HG02938 (cell line): ENCODE measurements around the gene ZSCAN26.

Source experiments
- ATAC-seq: cut with Tn5 transposase; IDR thresholded peaks from one replicate; pipeline ENCODE4 v1.9.1; 2021; ENCODE audit warnings: mild to moderate bottlenecking, moderate library complexity; ENCODE audit not compliant: unreplicated experiment

ZSCAN26 gene

DNA sequence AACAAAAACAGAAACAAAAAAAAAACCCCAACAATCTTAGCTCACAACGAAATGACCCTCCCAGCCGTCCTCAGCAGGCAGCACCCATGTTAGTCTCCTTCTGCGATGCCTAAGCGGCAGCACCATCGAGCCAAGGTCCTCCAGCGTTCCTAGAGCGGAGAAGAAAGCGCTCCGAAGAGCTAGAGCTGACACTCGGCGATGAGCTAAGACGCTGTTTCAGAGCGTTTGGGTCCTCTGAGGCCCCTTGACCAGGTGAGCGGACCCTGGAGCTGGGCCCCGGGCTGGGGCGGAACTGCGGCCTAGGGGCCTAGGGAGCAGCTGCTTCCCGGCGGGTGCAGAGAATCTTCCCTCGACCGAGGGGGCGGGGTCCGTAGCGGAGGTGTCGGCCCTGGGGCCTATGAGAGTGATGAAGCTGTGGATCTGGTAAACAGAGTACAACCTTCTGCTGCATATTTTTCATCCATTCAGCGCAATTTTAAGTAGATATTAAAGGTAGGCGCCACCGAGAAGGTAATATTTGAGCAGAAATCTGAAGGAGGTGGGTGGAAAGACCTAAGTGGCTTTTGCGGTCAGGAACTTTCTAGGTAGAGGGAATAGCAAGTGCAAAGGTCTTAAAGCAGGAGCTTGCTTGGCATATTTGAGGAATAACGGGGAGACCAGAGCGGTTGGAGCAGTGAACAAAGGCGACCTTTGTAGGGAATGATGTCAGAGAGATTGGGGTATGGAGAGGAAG is at the start of gene ZSCAN26:
Gene ZSCAN26 (plus strand): TSS at position 182 of the 733 bp plus-strand sequence. CDS start 4,777 bp downstream, outside the sequence.
- ATAC-seq: peak; percentile 87

DNA sequence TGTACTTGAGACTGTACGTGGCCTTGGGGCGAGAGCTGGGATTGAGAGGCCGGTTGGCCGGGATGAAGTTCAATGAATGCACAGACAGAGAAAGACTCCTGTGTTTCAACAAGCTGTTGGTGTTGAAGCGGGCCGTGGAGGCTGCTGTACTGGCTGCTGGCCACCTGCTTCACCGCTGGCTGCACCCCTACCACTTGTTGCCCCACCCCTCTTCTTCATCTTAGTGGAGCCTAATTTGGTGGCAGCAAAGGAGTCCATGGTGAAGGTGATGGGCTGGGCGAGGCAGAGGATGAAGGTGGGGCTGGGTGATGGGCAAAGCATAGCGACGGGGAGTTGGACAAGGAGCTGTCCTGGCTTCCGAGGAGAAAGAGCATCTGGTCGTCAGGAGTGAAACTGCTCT is 49.1 kb upstream of the ZSCAN26 start:
- no peak for ATAC-seq

DNA sequence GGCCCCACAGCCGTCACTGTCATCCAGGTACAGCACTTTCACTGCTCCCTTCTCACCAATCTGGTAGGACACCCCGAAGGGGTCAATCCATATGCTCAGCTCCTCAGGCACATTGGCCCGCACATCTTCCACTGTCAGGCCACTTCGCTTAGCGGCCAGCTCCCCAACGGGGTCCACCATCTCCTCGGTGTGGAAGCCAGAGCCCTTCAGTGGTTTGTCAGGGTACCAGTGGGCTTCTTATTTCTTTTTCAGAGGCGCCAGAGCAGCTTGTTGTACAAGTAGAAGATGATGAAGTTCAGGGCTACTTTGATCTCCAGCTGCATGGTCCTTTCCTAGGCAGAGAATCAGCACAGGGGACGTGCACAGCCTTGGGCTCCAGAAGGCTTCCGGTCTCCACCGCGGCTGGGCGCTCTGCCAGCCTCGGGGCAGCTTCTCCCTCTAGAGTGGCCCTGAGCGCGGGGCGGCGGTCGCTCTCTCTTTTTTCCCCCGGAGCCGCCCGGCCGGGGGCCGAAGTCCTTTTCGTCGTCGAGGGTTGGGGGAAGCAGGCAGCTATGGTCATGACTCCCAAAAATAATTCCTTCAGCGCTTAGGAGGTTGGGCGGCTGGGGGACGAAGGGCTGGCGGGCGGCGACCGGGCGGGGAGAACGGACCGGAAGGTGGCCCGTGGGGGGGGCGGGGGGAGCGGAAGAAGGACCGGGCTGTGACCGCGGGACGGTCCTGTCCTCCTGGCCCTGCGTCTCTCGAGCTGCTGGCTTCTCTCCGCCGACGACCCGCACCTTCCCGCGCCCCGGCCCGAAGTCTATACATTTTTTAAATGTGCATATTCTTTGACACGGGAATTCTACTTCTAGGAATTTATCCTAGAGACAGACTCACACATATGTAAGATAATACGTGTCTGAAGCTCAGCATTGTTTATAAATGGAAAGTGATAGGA is 48.4 kb upstream of the ZSCAN26 start:
- ATAC-seq: no peak

DNA sequence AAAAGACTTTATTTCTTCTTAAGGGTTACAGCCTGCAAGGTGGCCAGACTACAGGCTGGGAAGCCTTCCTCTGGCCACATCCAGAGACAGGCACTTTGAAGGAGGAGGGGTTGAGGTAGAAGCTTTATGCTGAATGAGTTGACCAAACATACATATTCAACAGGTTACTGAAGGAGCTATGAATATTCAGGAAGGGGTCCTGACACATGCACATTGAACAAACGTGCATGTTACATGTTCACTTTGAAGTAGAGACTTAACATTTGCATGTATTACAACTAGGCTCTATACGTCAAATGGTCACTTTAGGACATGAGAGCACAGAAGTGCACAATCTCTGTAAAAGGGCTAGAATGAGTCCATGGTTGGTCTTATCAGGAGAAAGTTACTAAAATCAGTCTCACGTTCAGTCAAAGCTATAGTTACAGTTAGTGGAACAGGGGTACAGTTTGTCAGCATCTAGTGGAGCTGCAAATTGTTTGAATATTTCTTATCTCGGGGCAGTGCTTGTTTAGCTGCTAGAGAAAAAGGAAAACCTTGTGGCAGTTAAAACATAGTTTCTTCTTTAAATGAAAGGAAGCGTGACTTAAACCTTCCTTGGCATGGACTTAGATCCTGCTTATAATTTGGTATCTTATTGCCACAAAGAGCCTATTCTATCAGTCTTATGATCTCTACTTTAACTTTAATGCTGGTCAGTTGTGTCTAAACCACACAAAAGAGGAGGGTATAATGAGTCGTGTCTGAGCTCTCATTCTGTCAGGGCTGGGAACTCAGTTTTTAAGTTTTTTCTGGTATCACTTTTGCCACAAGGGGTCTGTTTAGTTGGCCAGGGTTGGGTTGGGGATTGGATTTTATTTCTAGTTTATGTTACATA is 46.4 kb upstream of the ZSCAN26 start:
- ATAC-seq: no peak

DNA sequence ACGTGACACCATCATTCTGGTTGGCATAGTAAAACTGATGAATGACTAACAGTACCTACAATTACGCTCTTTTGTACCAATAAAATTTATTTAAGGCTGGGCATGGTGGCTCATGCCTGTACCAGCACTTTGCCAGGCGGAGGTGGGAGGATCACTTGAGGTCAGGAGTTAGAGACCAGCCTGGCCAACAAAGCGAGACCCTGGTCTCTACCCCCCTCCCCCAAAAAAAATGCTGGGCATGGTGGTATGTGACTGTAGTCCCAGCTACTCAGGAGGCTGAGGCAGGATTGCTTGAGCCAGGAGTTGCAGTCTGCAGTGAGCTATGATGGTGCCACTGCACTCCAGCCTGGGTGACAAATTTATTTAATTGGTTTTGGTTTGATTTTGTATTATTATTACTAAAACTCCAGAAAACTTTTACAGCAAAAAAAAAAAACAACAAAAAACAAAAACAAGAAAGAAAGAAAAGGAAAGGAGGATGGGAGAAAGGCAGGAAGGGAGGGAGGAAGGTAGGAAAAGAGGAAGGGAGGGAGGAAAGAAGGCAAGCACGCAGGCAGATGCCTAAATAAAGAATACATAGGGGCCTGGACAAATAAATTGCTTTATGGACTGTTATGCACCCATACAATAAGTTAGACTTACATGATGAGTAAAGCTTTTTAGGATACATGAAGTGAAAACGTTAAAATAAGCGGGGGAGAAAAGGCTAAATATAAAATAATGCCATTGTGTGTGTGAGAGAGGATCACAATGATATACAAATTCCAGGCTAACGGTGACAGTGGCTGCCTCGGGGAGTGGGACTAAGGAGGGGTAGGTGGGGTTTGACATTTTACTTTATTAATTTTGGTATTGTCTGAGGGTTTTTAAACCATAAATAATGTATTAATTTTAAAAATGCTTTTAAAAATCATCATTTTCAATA is 42.5 kb upstream of the ZSCAN26 start:
- no peak for ATAC-seq

DNA sequence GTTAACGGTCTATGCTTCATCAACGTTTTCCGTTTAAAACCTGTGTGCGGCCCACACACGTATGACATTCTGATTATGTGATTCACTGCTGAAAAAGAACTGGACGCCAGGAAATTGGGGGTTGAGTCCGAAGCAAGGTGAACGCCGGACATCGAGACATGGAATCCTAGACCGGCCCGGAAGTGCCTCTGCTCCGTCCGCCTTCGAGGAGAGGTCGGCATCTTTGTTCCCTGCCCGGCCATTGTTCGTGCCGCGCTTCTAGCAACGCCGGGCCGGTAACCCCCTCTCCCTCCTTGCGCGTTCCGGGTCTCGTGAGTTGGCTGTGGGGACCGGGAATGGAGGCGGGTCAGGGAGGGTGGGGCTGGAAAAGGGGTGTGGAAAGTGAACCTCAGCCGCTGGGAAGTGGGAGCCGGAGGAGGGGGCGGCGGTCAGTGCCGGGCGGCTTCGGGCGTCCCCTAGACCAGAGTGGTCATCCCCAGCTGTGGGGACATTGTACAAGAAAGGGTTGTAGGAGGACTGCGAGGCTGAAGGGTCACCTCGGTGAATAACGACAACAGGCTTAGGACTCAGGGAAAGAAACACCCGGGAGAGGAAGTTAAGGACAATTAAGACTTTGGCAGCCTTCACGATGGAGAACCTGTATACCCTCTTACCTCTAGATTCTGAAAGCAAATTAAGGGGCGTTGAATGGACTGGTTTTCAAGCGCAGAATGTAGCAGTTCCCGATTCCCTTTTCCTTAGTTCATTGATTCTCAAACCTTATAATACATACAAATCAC is 41.7 kb upstream of the ZSCAN26 start, which contains the start of gene ZSCAN9:
Gene ZSCAN9 (plus strand): TSS at position 220 of the 779 bp plus-strand sequence. CDS start 1,810 bp downstream, outside the sequence.
- ATAC-seq: peak; percentile 83

DNA sequence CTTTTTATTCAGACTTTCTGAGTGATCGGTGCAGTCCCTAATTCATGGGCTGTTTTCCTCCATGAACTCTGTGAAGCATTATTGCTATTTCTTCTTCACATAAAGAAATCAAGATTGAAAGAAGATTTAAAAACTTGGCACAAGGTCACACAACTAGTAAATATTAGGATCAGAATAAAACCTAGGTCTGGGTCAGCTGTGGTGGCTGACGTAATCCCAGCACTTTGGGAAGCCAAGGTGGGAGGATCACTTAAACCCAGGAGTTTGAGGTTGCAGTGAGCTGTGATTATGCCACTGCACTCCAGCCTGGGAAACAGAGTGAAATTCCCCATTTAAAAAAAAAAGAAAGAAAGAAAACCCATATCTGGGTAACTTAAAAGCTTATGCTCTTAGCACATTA is 40.5 kb upstream of the ZSCAN26 start:
- ATAC-seq: no peak

DNA sequence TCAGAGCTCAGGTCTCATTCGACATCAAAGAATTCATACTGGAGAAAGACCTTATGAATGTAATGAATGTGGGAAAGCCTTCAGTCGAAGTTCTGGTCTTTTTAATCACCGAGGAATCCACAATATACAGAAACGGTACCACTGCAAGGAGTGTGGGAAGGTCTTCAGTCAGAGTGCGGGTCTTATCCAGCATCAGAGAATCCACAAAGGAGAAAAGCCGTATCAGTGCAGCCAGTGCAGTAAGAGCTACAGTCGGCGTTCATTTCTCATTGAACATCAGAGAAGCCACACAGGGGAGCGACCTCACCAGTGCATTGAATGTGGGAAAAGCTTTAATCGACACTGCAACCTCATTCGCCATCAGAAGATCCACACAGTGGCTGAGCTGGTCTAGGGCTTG is 34.2 kb upstream of the ZSCAN26 start:
- no peak for ATAC-seq

DNA sequence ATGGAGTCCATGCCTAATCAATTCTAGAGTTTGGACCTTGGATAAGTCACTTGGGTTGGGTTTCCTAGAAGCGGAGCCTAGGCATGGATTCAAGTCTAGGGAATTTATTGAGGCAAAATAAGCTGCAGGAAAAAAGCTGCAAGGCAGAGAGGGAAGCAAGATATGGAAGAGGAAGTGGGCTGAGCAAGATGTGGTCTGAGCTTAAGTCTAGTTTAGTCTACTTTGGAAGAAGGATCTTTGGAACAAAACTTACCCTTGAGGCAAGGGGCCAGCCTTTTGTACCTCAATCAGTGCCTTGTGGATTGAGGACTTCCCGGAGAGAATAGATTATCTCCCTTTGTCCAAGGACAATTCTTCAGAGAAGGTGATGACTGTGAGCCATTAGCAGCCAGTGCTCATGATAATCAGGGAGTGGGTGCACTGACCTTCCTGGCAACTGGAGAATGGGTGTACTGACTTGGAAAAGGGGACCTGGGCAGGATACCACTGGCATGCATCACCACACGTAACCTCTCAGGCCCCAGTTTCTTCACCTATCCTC is 31.0 kb upstream of the ZSCAN26 start:
- no peak for ATAC-seq

DNA sequence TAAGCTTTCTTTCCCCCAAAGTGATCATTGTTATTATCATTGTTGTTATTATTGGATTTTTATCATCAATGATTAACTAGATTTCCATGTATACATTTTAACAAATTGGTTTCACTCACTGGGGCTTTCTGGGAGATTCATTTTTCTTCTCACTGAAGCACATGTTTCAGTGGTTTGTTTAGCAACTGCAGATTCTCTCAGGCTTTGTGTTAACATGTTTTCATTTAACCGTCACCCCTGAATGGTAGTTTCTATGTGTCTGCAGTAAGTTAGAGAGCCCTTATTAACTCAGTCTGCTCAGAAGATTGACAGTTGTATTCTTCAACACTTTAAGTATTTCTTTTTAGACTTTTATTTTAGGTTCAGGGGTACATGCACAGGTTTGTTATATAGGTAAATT is 27.3 kb upstream of the ZSCAN26 start:
- no peak for ATAC-seq

DNA sequence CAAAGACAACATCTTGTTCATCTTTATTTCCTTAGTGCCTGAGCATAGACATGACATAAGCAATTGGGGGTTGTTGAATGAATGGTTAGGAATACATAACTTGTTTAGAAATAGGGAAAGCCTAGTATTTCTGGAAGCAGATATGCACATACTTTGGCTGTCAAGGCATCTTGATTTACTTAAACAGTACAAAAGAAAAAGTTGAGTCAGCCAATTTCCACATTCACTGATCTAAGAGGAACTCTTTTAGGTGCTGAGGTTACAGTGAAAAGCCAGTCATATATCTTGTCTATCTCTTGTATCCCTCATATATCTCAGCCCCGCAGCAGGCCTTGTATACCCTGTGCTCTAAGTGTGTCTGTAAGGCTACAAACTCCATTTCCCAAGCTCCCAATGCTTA is 26.5 kb upstream of the ZSCAN26 start:
- ATAC-seq: no peak

DNA sequence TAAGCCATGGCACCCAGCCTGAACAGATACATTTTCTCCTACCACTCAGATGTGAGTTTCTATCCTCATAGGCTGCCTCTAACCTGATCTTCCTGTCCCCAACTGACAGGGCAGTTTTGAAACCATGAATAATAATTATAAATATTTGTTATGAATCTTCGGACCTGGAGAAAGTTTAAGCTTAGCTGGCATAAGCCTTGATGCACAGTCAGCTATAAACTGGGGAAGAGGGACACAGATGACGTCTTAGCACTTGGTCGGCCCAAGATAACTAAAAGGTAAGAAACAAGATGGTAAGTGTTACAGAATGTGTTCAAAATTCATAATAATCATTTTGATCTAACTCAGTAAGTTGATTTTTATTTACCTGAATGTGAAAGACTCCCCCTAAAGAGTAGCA is 23.0 kb upstream of the ZSCAN26 start:
- ATAC-seq: no peak

DNA sequence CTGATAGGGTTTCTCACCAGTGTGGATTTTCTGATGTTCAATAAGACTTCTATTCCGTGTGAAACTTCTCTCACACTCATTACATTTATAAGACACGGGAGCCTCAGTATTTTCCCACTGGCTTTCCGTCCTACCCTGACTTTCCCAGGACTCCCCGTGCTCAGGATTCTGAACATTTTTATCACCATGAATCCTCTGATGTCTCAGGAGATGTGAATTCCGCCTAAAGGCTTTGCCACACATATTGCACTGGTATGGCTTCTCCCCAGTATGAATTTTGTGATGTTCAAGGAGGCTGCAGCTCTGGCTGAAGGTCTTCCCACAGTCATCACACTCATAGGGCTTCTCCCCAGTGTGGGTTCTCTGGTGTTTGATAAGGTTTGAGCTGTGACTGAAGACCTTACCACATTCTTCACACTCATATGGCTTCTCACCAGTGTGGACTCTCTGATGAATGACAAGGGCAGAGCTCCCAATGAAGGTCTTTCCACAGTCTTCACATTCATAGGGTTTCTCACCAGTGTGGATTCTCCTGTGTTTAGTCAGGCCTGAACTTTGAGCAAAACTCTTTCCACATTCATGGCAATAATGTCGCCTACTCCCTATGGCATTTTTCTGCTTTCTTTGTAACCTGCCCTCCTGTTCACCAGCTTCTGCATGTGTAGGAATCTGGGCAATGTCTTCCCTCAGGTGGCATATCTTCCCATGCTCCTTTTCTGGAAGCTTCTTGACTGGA is 21.6 kb upstream of the ZSCAN26 start:
- no peak for ATAC-seq

DNA sequence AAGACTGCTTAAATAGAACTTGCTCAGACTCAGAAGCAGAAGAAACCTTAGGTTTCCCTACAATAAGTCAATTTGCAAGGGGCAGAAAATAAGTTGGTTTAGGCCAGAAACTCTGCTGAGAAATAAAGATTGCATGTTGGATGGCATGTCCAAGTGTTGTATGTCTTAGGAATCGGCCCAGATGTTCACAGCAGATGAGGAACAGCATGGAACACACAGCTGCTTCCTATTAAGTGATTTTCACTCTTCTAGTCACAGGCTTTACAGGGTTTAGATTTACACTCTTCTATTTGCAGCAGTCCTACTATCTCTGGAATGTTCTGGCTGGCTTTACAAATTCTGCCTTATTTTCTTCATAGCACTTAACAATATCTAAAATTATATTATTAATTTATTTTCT is 18.0 kb upstream of the ZSCAN26 start:
- no peak for ATAC-seq

DNA sequence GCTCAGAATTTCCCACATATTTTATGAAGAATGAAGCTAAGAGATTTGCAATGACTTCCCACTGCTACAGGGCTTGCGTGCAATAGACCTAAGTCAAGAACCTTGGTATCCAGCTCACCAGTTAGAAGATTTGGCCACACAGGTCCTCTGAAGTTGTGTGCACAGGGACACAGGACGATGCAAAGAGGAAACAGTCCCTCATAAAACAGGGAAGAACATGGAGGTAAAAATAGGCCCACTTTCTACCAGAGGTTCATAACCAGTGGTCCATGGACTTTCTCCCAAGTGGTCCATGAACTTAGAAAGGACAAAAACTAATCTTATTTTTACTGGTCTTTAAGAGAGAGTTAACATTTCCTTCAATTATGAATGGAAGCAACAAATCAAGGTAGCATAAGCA is 16.2 kb upstream of the ZSCAN26 start:
- no peak for ATAC-seq

DNA sequence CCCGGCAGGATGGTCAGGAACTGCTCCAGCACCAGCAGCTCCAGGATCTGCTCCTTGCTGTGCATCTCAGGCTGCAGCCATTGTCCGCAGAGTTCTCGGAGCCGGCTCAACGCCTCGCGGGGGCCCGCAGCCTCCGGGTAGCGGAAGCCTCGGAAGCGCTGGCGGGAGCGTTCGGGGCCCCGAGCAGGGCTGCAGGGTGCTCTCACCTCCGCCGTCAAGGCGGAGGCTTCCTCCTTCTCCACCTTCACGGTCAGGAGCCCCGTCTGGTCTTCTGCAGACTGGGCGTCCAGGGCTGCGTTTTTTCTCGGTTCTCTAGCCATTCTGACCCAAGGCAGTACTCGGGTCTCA is 15.3 kb upstream of the ZSCAN26 start:
- no peak for ATAC-seq

DNA sequence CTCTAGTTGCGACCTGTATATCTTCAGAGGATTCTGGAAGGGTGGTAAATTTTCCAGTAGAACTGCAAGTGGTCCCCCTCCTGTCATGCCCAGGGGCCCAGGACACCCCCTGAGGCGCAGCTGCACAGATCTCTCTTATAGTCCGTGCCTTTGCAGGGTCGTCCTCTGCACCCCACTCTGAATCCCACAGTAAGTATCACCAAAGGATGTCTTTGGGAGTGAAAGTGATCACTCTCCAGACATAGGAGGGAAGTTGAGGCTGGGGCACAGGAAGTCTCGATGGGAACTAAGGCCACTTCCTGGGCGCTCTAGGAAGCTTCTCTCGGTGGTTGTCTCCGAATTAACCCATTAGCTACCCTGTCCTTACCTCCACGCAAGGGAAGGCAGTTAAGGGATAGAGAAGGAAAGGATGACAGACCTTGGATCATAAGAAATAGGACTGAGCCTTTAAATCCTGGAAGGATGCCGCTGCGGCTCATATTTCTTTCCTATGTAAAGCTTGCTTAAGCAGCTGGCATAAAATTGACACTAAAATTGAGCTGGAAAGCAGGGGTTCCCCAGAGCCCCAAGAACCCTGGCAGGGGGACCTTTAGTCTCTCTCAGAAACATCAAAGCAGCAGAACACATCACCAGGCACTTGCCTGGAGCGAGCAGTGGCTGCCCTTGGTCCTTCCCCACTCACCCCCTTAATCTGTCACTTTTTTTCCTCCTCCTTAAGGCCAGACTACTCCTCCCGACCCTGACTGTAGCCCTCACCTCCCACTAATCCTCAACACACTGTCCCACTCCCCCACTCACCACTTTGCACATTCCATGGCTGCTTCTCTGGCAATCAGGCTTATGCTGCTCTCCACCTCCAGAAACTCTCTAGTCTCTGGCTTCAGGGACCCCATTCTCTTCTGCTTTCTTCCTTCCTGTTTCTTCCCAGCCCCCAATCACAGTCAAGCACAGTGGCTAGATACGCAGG is 14.7 kb upstream of the ZSCAN26 start, which contains the start of gene ZKSCAN4:
Gene ZKSCAN4 (minus strand): TSS at position 261 of the 967 bp plus-strand sequence. CDS start 289 bp downstream, outside the sequence.
- no peak for ATAC-seq
